ENCODE data around the gene PIP5KL1.

Gene PIP5KL1

DNA sequence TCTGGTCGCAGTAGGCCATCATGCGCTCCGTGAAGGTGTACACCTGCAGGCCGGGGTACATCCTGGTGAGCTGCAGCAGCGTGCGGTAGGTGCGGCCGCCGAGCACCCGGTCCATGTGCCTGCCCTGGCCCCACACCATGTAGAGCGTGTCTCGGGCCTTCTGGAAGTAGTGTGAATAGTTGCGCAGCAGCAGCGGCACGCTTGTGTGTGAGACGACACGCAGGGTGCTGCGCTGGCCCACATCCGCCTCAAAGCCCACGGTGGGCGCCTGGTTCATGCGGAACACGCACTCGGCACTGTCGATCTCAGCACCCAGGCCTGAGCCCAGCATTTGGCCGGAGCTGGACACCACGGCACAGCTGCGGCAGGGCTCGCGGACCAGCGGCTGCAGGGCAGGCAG is 18.3 kb downstream of the PIP5KL1 start:
- no peak for DNase-seq

DNA sequence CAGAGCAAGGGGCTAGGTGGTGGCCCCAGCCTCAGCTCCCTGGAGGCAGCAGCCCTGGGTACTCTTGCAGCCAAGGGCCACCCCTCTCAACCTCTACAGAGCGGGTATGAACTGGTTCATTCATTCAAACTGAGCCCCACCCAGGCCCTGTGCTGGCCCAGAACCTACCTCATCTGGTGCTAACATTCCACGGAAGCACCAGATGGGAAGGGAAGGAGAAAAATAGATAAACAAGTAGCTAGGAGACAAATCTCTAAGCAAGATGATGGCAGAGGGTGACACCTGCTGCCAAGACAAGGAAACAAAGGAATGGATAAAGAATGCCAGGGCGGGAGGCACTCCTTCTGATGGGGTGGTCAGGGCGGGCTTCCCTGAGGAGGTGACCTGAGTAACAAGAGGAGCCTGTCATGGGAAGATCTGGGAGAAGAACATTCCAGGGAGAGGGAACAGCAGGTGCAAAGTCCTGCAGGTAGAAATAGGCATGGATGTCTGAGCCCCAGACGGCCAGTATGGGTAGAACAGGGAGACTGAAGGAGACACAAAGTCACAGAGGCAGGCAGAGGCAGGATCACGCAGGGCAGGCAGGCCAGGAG is 19.9 kb downstream of the PIP5KL1 start:
- DNase-seq, result no peak

DNA sequence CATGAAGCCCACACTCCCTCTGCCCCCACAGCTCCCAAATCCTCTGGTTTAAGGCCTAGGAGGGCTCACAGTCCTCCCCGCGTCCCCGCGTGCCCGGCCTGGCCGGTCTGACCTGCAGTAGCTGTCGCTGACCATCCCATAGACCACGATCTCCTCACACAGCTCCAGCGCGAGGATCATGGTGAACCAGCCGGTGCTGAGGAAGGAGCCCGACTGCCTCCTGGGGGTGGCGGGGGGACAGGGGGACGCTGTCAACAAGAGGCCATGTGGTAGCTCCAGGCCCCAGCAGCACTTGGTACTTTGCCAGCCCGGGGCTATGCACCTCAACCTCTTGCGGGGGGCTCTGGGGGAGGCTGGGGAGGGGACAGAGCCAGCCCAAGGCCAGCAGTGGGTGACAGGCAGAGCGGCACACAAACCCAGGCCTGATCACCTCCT is 20.7 kb downstream of the PIP5KL1 start:
- DNase-seq, result no peak

DNA sequence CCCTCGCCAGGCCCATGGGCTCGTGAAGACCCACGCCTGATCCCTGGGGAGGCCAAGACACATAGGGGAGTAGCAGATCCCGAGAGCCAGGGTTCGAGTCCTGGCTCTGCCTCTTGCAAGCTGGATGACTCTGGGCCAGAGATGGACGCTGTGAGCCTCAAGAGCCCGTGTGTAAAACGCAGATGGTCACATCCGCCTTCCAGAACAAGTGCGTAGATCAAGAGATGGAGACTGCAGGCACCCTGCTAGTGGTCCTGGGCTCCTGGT is 22.0 kb downstream of the PIP5KL1 start:
- no peak for DNase-seq

DNA sequence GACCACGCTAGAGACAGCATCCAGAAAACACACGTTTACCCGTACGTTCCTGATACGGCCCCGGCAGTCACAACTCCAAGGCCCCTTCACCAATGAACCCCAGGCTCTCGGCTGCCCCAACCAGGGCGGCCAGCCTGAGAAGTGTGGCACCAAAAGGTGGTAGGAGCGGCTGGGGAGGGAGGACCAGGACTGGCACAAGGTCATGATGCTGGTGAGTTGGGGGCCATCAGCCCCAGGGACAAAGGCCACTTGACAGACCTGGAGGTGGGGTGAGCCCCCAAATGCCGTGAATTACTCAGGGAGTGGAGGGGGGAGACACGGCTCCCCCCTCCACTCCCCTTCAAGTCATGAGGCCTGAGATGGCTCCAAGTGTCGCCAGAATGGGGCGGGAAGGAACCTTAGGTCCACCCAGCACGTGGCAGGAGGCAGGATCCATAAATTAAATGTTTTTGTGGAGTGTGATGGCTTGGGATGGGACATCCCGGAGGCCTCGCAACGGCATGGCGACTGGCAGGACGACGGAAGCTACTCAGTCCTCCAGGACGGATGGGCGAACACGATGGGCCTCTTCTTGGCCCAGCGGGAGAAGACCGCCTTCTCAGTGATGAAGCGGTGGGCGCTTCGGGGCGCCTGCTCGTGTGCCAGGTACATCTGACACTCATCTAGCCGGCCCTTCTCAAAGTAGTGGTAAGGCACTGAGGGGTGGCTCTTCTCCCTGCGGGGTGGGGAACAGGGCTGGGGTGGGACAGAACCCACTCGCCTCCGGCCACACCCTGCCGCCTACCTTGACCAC is 22.5 kb downstream of the PIP5KL1 start:
- DNase-seq, result no peak

DNA sequence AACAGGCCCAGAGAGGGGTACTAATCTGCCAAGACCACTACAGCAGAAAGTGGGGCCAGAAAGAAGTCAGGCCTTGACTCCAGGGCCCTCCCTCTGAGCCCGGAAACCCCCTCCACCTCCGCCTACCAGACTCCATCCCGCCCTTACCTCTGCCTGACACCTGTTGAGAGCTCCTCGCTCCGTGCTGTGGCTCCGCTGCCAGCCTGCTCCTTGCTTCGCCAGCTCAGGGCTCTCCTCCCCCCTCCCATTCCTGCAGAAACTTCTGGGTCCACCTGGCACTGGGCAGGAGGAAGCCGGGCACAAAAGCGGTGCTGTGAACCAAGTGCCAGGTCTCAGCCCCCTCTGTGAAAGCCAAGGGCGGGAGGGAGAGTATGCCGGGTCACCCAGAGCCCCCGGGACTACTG is 24.8 kb downstream of the PIP5KL1 start:
- peak; percentile 70 for DNase-seq

DNA sequence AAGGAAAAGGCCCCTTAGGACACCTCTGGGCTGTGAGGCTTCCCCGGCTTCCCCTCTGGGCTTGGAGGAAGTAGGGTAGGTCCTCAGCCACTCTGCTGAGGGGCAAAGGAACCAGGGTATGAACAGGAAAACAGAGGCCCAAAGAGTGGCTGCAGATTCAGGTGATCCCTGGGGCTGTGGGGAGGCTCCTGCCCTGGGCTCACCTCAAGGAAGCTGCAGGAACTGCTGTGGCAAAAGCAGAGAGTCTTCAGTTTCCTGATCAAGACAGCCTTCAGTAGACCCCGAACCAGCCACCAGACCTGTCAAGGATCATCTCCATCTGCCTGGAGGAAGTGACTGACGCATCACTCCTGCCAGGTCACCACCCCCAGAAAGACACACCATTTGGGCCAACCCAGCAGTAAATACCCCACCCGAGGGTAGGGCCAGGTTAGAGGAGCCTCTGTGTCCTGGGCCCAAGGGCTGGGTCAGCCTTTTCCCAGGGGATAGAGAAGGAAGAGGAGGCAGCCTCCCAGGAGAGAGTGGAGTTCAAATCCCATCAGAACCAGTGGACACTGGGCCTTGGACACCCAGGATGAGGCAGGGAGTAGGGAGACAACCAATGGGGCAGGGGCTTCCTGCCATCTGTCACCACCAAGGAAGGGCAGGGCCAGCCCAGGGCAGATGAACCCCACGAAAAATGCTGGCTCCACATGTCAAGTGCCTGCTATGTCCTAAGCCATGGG is 25.4 kb downstream of the PIP5KL1 start:
- DNase-seq, result peak; percentile 67

DNA sequence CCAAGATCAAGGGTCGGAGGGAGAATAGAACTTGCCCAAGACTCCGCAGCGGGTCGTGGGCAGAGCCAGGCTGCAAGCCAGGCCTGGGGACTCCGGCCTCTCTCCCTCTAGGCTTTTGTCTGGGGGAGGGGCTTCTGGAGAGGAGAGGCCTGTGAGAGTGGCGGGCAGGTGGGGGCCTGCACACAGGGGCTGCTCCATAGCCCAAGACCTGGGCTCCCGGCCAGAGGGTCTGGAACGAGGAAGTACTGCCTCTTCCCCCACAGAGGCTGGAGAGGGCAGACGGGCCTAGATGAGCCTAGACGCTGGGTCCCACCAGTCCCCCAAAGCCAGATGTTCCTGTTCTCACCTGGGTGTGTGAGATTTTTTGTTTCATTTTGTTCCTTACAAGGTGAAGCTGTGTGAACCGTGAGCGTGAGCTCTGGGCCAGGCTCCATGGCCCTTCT is 26.0 kb downstream of the PIP5KL1 start:
- no peak for DNase-seq

DNA sequence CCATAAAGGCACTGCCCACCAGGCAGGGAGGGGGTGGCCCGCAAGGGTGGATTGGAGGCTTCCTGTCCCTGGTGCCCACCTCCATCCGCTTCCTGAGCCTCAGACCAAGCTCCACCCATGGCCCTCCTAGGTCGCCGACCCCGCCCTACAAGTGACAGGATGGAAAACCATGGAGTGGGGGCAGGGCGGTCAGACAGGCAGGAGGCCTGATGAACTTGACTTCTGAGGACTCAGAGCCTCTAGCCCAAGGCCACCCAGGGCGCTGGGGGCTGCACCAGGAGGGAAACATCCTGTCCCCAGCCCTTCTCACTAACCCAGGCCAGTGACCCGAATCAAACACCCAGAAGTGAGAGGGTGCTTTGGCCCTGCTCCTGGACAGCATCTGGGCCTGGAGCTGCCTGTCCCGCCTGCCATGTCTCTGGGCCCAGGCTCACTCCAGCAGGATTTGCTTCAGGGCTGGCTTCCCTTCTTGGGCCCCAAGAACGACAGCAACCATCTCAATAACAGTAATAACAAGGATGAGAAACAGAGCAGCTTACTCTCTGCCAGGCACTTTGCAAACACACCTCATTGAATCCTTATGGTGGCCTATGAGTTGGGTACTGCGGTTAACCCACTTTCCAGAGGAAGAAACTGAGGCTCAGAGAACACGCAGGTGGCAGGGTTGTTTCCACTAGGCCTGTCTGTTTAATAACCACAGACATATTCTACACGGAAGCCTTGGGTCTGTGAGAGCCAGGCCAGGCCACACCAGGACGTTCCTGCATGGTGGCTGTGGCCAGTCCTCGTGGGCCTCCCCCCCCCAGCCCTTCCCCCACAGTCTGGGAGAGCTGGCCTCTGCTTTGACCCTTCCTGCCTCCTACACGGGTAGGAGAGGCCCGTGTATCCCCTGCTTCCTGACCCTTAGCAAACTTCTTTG is 26.8 kb downstream of the PIP5KL1 start:
- DNase-seq, result peak; percentile 65

DNA sequence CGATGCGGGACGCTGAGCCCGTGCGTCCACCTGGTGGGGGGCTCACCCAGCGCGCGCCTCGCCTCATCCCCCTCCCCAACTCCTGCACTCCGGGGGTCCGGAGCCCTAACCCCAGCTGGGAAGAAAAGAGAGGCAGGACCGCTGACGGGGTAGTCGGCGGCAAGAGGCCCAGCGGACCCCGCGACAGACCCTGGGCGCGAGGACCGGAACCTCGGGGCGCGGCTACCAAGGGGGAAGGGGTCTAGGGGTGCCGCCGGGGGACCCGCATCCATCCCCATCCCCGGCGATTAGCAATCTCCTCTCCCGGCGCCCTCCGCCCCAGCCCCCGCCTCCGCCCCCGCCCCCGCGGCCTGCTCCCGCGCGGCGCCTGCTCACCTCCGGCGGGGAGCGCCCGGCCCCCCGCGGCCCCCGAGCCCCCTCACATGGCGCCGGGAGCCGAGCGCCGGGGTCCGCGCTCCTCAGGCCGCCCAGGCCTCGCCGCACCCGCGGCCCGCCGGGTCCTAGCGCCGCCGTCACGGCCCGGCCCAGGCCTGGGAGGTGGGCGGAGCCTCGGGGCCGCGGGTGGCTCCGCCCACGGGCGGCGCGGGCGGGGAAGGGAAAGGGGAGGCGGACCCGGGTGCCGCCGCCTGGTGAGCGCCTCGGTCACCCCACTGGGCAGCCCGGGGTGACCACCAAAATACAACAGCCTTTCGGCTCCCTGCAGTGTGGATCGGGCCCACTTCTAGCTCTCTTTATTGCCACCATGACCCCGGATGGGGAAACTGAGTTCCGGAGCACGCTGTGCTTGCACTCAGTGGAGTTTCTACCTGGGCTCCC is 31.2 kb downstream of the PIP5KL1 start, which contains the start of gene ST6GALNAC6:
TSS of gene ST6GALNAC6 (minus strand) at position 476 of the 816 bp plus-strand sequence. CDS start 1,622 bp downstream, outside the sequence.
- DNase-seq, result peak; percentile 75

DNA sequence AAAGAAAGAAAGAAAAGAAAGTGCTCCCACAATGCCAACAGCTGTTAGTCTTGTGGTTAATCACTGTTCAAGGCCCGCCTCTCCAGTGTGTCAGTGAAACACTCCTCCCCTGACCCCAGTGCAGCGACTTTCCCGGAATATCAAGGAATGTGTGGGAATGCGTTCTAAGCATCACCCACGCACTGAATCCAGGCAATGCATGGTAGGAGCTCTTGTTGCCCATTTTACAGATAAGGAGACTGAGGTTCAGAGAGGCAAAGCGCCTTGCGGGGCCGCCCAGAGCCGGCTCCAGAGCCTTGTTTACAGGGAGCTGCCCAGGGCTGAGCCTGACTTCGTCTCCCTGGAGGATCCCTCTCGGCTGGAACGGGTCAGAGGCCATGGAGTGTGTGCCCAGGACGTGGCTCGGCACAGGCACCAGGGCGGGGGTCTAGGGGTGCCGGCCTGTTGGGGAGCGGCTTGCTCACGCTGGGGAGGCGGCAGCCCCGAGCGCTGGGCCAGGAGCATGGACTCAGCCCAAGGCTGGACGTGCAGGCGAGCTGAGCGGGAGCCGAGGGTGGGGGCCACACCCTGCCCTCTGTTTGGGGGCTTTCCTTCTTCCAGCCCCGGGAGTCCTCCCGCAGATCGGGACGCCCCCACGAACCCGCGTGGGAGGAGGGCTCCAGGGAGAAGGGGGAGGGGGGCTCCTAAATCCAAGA is 32.0 kb downstream of the PIP5KL1 start:
- DNase-seq, result no peak

DNA sequence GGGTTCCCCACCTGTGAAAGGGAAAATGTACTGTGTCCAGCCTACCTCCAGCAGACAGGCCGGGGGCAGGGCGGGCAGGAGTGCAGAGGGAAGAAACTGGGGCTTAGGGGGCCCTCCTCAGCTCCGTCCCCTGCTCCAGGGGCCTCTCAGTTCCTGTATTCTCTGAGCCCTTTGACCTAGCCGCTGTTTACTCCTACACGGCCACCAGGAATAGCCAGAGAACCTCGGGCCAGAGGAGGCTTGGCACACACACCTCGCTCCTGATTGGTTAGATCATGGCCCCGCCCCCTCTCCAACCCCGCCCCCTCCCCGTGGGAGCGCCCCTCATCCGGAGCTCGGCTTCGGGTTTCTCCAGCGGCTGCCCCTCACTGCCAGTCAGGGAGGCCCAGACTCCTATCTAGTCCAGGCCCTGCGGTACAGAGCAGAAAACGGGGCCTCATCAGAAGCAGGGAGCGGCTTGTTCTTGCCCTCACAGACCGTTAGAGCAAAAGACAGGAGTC is 33.3 kb downstream of the PIP5KL1 start:
- DNase-seq, result no peak

DNA sequence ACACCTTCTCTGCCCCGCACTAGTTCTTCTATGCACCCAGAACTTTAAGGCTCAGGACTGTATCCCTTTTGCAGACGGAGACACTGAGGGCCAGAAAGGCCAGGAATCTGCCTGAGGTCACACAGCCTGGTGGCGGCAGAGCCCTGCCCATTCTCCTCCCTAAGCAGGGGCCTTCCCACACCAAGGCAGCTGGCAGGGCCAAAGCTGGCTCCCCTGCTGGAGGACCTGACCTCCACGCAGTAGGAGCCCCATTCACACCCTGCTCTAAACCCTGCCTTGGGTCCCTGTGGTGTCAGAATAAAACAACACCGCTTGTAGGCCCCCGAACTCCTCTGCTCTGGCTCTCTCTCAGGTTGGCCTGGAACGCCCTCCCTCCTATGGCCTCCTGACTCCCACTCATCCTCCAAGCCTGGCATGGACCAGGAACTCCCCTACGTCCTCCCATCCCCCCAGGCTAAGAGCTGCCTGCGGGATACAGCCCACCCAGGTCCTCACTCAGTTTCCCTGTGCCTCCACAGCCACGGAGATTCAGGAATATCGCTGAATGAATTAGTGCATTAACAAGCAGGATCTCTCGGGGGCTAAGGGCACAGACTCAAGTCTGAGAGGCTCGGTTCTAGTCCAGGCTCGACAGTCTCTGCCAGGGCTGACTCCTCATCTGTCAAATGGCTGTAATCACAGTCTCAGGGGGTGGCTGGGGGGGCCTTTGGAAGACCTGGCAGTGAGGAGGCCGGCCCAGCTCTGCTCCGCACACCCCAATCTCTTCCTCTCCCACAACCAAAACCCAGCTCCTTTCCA is 34.0 kb downstream of the PIP5KL1 start:
- no peak for DNase-seq

DNA sequence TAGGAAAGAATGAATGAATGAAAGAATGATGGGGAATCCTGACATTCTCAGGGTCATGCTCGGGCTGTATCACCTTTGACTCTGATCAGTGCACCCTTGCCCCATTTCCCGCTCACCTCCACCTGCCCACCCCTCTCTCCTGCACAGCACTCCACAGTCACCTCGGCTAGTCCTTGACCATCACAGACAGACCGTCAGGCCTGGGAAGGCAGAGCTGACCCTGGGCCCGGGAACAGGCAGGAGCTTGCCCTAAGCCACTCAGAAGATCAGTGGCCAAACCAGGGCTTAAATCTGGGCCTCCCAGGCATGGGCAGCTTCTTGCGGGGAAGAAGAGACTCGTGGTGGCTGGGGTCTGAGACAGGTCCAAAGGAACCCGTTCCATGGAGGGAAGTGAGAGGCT is 34.8 kb downstream of the PIP5KL1 start:
- no peak for DNase-seq

DNA sequence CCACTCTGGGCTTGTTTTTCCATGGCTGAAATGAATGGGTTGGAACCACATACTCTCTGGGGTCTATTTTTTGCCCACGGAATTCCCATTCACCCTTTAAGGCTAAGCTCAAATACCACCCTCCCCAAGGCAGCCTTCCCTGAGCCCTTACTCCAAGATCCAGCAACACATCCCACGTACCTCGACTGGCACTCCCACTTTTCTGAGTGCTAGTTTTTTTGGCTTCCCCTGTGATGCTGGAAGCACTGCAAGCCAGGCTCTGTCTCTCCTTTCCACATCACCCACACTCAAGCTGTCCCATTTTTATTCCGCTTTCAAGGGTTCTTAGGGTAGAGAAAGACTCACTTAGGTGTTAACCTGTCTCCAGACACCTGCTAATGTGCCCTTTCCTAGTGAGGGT is 37.2 kb downstream of the PIP5KL1 start:
- DNase-seq, result no peak

DNA sequence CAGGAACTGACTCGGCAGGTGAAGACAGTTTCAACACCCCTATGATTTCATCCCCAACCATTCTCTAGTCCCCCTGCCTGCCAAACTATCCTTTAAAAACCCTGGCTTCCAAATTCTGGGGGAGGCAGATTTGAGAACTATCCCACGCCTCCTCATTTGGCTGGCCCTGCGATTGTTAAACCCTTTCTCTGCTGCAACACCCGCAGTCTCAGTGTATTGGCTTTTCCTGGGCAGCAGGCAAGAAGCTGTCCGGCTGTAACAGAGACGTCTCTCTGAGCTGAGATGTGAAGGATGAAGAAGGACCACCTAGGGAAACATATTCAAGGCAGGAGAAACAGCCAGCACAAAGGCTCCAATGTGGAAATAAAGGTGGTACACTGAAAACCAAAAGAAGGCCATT is 37.7 kb downstream of the PIP5KL1 start:
- no peak for DNase-seq

DNA sequence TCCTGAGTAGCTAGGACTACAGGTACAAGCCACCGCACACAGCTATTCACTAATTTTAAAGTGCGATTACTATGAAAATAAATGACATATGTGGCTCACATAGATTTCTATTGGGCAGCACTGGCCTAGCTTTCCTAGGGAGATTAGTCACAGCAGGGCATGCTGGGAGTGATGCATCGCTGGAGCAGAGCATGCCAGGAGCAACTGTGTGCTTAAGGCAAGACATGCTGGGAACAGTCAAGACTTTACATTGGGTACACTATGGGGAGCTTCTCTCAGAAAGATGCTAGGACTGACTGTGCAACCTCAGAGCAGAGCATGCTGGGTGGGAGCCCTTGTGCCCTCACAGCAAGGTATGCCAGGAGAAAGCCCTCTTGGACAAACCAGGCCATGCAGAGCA is 40.5 kb downstream of the PIP5KL1 start:
- DNase-seq, result no peak

DNA sequence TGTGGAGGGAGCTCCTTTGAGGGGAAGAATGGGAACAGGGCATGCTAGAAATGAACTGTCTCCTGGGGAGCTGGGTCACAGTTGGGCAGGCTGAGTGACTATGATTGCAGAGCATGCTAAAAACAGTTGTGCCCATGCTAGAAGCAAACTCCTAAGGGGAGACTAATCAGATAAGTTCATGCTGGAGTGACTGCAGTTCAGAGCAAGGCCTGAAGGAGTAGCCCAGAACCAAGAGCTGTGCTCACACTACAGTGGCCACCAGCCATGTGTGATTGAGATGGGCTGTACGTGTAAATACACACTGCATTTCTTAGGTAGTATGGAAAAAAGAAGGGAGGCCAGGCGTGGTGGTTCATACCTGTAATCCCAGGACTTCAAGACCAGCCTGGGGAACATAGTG is 42.8 kb downstream of the PIP5KL1 start:
- DNase-seq, result no peak

DNA sequence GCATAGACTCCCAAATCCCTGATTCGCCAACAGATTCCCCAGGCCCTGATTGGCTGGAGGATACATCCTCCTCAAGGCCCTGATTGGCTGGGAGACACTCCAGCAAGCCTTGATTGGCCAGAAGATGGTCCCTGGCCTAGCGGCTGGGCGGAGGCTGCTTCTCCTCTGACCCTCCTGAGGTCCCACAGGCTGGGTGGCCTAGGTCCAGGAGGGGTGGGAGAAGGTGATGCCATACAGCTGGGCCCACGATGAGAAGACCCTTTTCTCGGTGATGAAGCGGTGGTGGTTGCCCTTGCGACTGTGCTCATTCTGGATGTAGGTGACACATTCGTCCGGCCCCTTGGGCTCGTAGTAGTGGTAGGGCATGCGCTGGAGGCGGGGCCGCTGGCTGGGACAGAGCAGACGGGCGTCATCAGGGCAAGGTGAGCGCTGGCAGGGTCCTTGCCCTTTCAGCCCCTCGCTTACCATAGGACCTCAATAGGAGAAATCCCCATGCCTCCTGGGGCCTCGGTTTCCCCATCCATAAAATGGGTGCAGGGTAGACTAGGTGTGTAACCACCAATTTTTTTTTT is 44.1 kb downstream of the PIP5KL1 start:
- no peak for DNase-seq

Measured in activated CD8-positive, alpha-beta memory T cell treated with anti-CD3 and anti-CD28 coated beads, Interleukin-2, amount 50 U/mL, for 4 hours (primary cell).